Measurements from ENCODE around the gene EPHA7.

EPHA7 gene

DNA sequence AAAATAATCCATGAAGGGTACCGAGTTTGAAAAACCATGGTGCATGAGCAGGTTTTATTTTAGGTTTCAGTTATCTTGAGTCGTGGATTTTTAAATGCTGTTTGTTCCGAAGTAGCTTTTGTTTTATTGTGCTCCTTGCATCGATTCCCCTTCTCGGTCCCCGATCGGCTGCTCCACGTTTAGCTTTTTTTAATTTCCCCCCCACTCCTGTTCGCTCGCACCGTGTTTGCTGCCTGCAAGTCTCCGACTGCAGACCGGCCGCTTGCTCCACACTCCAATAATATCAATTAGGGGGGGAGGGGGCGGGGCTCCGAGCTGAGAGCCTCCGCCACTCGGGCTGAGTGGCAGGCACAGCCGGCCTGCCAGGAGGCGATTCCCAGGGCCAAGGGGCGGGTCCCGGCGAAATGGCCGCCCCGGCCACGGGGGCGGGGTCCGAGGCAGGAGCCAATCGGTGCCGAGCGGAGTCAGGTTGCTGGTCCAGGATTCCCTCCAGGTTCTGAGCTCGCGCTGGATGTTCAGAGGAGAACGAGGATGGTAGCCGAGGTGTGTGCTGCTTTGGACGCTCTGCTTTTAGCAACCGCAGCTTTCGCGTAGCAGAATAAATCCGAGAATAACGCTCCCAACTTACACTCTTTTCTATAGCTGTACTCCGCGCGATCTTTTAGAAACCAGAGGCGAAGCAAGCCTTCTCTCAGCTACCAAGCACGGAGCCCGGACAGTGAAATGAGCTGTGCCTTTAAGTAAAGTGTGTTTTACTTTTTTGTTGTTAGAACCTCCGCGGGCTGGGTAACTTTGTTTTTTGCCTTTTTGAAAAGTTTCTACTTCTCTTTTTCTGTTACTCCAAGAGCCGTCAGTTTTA lies at the start of gene EPHA7:
TSS of gene EPHA7 (minus strand) at position 256 of the 859 bp plus-strand sequence. CDS start at position 38, 218 bp downstream.
- DNase-seq (ENCODE audit: low read depth in 2 of 2), result peak; percentile 33 to 37

DNA sequence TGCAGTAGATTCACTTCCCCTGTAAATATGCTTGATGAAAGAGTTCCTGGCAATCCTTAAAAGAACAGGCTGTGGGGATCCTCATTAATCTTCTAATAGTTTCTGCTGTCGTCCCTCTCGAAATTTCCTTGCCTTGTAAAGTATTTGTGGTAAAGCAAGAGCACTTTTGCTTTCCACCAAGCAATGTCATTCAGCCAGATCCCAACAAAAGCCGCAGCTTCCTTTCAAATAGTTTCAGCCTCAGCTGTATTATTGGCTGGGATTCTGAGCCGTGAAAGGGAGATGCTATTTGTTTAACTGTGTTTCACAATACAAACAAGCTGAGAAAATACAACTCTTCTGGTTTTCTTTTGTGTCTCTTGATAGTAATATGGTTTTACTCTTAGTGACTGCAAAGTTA lies 48.9 kb upstream of the EPHA7 start:
- no peak for DNase-seq (ENCODE audit: low read depth in 2 of 2)

DNA sequence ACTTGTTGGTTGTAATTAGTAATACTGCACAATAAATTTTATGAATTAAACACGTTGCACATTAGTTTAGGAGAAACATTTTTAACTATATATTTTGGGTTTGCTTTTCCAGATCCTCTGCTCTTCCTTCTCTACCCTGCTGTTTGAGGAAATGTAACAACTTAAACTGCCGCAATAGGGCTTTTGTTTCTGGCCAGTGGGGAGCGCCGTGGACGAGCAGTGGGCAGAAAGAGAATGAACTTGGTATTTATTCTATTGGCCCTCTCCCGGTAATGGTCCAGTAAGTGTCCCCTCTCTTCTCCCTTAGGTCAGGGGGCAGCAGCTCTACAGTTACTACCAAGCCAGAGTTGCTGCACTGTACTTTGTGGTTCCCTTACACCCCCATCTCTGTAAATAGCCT lies 35.2 kb upstream of the EPHA7 start:
- DNase-seq (ENCODE audit: low read depth in 2 of 2), result no peak

- DNase-seq (ENCODE audit: low read depth in 2 of 2), result no peak
These were observed 34.6 kb upstream of the EPHA7 start for GRCh38 chr6:93453956-93454355.

DNA sequence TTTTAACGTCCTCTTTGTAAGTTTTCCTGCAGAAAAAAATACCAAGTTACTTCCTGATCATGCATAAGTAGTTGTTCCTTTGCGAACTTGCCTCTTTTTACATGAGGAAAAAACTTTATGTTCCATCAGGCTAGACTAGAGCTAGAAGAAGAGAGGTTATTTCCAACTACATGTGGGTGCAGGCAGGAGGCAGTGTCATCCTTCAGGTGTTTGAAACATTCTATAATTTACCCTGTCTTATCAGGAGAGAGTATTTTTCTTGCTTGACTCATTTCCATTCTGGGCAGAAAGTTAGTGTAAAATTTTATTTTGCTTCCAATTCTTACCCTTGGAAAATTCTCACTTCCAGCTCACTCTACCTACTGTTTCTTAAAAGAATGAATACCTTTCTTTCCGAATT lies 28.5 kb upstream of the EPHA7 start:
- DNase-seq (ENCODE audit: low read depth in 2 of 2), result no peak

GRCh38 chr6:93437491-93437890 lies 18.1 kb upstream of the EPHA7 start:
- DNase-seq (ENCODE audit: low read depth in 2 of 2), result no peak

DNA sequence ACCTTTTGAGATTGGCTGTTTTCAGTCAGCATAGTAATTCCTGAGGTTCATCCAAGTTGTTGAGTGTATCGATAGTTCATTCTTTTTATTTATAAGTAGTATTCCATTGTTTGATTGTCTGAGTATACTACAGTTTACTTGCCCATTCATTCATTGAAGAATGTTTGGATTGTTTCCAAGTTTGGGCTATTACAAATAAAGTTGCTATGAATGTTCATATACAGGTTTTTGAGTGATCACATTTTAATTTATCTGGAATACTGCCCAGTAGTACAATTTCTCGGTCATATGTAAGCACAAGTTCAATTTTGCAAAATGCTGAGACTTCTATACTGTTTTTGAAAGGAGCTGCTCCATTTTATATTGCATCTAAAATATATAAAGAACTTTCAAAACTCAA lies 14.2 kb upstream of the EPHA7 start:
- no peak for DNase-seq (ENCODE audit: low read depth in 2 of 2)

DNA sequence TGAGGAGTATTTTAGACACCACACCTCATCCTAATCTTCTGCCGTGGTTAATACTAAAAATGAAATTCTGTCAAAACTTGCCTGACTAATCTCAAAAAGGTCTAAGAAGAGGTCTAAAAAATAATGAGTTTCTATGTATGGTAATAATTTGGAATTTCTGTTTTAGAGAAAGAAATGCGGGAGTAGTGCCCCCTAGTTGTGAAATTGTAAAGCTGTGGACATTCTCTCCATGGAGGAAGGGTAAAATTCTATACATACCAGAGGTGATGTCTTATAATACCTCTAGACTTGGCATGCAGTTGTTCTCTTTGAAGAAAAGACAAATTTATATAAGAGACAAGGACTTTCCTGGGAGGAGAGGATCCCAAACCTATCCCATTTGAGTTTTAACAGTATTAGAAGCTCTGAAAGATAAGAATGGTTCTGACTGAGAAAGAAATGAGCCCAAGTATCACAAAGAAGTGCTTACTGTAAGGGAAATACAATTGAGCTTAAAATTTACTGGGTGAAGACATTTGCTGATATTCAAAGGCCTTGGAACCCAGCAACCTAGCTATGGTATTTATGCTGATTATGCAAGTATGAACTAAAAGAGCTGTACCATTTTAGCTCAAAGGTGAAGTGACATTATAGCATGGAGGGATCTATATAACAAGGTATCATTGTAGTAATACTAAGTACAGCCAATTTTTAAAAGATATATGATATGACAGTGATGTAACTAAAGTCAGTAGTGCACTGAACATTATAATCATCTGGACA lies 5.1 kb upstream of the EPHA7 start:
- DNase-seq (ENCODE audit: low read depth in 2 of 2), result no peak

GRCh38 chr6:93423542-93423941 lies 4.2 kb upstream of the EPHA7 start:
- peak in 1 of 2 donors; percentile 1 for DNase-seq (ENCODE audit: low read depth in 2 of 2)

DNA sequence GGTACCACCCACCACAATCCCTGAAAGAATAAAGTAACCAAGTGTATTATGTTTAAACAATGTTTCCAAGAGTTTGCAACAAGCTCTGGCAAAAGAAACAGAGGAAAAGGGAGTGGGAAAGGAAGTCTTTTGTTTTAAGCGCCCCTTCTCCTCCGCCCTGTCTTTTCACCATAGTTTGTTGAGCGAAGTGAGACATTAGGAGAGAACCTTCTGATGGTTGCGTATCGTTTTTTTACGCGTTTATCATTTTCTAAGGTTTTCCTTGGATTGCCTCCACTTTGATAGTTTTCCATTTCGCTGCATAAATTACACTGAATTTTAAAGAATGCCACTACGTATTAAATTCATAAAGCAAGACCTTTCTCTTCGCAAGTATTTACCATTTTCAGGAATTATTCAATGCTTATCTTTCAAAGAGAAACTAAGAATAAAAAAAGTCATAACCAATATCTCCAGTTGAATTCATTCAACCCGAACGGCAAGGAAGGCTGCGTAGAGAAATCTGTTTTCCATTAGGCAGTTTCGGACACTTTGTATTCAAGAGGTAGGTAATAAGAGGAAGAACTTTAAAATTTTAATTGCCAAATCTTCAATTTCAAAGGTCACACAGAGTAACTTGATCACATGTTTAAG lies 920 bp upstream of the EPHA7 start:
- DNase-seq (ENCODE audit: low read depth in 2 of 2), result no peak

- peak in 1 of 2 donors; percentile 0 for DNase-seq (ENCODE audit: low read depth in 2 of 2)
These were observed 703 bp downstream of the EPHA7 start for GRCh38 chr6:93418408-93419303.

DNA sequence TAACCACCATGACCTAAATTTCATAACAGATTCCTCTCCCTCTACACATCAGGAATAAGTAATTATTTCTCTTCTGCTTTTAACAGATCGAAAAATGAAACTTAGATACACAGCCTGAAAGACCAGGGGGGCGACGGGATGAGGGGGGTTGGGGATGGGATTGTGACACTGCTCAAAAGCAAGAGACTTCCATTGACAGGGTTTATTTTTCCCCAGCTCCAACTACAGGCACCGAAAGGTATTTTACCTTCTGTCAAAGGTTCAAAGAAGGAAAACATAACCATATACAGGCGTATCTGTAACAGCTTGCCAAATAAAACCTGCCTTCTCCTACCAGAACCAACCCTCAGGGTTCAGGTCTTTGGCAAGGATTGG lies 1.3 kb downstream of the EPHA7 start:
- DNase-seq (ENCODE audit: low read depth in 2 of 2), result no peak

- DNase-seq (ENCODE audit: low read depth in 2 of 2), result no peak
These were observed 1.8 kb downstream of the EPHA7 start for GRCh38 chr6:93417421-93418013.

DNA sequence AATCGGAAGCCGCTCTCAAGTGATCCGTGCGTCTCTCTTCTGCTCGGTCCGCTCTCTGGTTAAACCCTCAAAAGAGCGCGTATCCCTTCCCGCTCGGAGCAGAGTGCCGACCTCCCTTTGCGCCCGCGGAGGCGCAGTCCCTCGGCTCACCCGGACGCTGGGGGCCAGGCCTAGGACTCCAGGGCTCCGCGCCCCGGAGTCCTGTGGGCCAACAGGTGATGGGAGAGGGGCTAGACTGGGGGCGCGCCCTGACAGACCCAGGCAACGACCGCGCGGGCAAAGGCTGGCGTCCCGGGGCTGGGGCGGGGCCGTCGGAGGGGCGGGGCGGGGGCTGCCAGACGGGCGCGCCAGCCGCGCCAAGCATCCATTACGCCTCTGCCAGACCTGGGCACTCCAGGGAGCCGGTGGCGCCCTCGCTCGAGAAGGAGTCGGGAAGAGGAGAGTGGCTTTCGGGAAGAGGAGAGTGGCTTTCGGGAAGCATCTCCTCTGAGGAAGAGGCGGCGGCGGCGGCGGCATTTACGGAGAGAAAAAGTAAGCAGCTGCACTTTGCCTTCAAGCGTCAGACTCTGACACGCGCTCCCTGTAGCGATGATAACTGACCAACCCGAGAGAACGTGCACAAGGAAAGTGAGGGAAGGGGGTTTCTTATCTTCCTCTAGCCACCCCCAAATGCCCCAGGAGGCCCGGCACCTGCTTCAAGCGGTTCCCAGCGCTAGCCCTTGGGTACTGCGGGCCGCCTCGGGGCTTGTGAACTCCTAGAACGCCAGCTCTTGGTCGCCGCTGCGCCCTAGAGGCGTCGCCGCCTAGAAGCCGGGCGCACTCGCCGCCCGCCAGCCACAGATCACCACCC lies 2.6 kb downstream of the EPHA7 start:
- no peak for DNase-seq (ENCODE audit: low read depth in 2 of 2)

DNA sequence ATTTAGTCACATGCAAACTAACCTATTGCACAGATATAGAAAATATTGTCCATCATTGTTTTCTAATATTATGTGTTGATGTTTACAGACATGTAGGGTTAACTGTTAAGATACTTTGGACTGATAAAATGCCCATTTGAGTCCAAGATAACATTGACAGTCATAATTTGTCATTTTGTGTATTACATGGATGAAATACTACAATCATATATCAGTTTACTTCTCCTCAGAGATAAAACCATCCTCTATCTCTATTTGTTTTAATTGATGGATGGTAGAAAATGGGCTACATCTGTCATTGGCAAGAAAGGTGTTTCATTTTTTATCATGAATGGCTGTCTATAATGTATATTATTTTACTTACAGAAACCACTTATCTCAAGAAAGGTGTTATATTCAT lies 6.2 kb downstream of the EPHA7 start:
- DNase-seq (ENCODE audit: low read depth in 2 of 2), result no peak

DNA sequence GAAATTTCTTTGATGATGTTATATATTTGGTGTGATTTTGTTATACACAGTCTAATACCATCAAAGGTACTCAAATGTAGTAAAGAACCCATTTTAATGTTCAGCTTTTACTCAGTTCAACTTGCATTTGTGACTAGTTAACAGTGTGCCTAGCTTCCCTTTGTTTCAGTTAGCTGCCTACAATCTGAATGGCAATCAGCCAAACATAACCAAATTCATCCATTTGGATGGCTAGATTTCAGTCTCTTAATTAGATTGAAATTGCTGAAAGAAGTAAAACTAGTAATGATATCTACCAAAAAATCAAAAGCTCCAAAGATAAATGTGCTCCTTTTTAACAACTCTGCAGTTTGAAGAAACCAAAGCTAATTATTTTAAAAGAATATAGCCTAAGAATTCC lies 6.9 kb downstream of the EPHA7 start:
- no peak for DNase-seq (ENCODE audit: low read depth in 2 of 2)

DNA sequence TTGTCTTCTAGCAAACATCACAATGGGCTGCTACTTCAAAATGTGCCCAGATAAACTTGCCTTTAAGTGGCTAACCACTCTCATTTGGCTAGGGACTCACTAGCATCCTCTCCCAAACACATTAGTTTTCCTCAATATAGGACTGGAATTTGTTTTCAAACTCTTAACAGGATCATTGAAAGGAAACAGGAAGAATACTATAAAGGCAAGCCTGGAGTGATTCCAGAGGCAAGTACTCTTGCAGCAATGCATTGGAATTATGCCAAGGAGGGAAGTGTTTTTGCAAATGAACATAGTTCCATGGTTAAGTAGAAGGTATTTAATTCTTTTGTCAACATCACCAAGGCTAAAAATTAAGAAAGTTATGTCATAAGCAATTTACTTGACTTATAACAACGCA lies 12.2 kb downstream of the EPHA7 start:
- no peak for DNase-seq (ENCODE audit: low read depth in 2 of 2)

- DNase-seq (ENCODE audit: low read depth in 2 of 2), result no peak
These were observed 16.0 kb downstream of the EPHA7 start for GRCh38 chr6:93403390-93403789.

DNA sequence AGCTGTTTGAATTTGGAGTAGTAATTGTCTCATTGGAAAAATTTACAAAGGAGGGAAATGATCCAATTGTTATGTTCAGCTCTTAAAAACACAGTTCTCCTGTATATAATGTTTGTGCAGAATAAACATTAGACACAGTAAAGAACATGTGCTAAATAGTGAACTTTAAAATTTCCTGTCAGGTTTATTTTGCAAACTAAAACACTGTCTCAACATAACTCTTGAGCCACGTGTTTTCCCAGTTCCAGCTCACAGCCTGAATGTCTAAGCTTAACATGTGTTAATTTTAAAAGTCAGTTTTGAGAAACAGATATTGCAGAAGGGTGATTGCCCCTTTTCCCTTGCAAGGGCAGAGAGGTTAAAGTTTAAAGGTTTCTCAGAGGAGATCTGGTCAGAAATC lies 20.6 kb downstream of the EPHA7 start:
- DNase-seq (ENCODE audit: low read depth in 2 of 2), result no peak

GRCh38 chr6:93394471-93394870 lies 24.9 kb downstream of the EPHA7 start:
- DNase-seq (ENCODE audit: low read depth in 2 of 2), result no peak
